OCI-LY3 (cell line): ENCODE data around the gene PPP2R2D.
"Not testable (repeated sequence)": the region's sequence is repeated elsewhere in the genome, so short reads cannot be mapped to it uniquely, and the experiment has no call there.

Source experiments
- H2AFZ ChIP-seq: fragments of 200-600, 300-600 bp; shearing (Covaris generic); 2 replicates; pipeline ENCODE4 v1.6.0; 2014; ENCODE audit warnings: antibody characterized with exemption, low read depth, low read length
- H3K27ac ChIP-seq: fragments of 200-600, 300-600 bp; sonication (generic); 2 replicates; pipeline ENCODE4 v1.5.1; 2014; ENCODE audit warnings: mild to moderate bottlenecking, low read length, moderate library complexity, mixed read lengths
- H3K27me3 ChIP-seq: fragments of 200-600, 300-600 bp; sonication (generic); 2 replicates; pipeline ENCODE4 v1.6.1; 2014; ENCODE audit warnings: low read depth, low read length, mixed read lengths
- H3K36me3 ChIP-seq: fragments of 200-600, 300-600 bp; sonication (generic); replicated peaks from 2 replicates; pipeline ENCODE3; 2014; ENCODE audit warnings: low read depth, low read length, mixed read lengths
- H3K4me1 ChIP-seq: fragments of 300-600, 200-600 bp; sonication (generic); 2 replicates; pipeline ENCODE4 v1.6.1; 2014; ENCODE audit warnings: low read length, mixed read lengths
- H3K4me2 ChIP-seq: fragments of 200-600, 300-600 bp; sonication (generic); 2 replicates; pipeline ENCODE4 v1.6.1; 2014; ENCODE audit warnings: low read length, mixed read lengths
- H3K4me3 ChIP-seq: fragments of 300-600, 200-600 bp; sonication (generic); 2 replicates; pipeline ENCODE4 v1.5.1; 2014; ENCODE audit warnings: antibody characterized with exemption, mild to moderate bottlenecking, low read length, moderate library complexity
- H3K79me2 ChIP-seq: fragments of 300-600, 200-600 bp; shearing (Covaris generic); 2 replicates; pipeline ENCODE4 v1.6.1; 2014; ENCODE audit warnings: mild to moderate bottlenecking, low read length, mixed read lengths
- H3K9ac ChIP-seq: fragments of 300-600, 200-600 bp; shearing (Covaris generic); 2 replicates; pipeline ENCODE4 v1.6.0; 2014; ENCODE audit warnings: mild to moderate bottlenecking, low read length, moderate library complexity
- H3K9me3 ChIP-seq: fragments of 200-600, 300-600 bp; shearing (Covaris generic); 2 replicates; pipeline ENCODE4 v1.6.1; 2014; ENCODE audit warnings: low read length, mixed read lengths; ENCODE audit not compliant: insufficient read depth
- H4K20me1 ChIP-seq: fragments of 200-600, 300-600 bp; sonication (generic); 2 replicates; pipeline ENCODE4 v1.6.1; 2016; ENCODE audit warnings: low read length, mixed read lengths; ENCODE audit not compliant: insufficient read depth
- EZH2phosphoT487 ChIP-seq: fragments of 200-600 bp; shearing (Covaris generic); IDR thresholded peaks from 2 replicates; pipeline ENCODE4 v1.6.1; 2018; ENCODE audit warnings: antibody characterized with exemption, mixed run types, low read depth
- TF ChIP-seq, protein P1 (sequence below): fragments of 200-600, 300-600 bp; sonication (generic); IDR thresholded peaks from 2 replicates; pipeline ENCODE4 v1.5.1; 2014; ENCODE audit warnings: antibody characterized with exemption, low read length, low read depth

Gene PPP2R2D

DNA sequence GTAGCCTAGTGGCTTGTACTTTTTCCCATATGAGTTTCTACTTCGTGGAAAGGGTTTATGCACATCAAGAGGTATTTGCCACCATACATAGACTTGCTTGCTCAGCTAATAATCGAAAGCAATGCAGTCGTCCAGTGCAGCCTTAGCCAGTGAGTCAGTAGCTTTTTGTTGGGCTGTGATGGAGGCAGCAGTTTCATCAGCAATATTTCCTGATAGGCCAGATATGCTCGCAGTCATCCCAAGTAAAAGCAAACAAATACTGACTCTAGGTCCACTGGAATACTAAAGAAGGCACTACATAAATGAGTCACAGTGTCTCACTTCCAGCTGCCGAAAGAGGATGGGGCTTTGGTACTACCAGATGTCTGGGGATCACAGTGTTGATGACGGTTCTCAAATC lies 83.0 kb downstream of the PPP2R2D start:
- H3K9ac ChIP-seq, result no peak overlapping the region
- peaks cover 22% of the 10 kb centered on the region for H3K79me2 ChIP-seq
- H3K36me3 ChIP-seq, result no peaks in the 10 kb centered on the region
- no peak overlapping the region for H3K27ac ChIP-seq
- no peaks in the 10 kb centered on the region; the same call in 1 of the 2 replicates for H4K20me1 ChIP-seq
- H3K4me3 ChIP-seq, result no peak overlapping the region
- no peaks in the 10 kb centered on the region for H3K4me1 ChIP-seq
- no peak for TF ChIP-seq EZH2phosphoT487
- TF ChIP-seq, protein P1, sequence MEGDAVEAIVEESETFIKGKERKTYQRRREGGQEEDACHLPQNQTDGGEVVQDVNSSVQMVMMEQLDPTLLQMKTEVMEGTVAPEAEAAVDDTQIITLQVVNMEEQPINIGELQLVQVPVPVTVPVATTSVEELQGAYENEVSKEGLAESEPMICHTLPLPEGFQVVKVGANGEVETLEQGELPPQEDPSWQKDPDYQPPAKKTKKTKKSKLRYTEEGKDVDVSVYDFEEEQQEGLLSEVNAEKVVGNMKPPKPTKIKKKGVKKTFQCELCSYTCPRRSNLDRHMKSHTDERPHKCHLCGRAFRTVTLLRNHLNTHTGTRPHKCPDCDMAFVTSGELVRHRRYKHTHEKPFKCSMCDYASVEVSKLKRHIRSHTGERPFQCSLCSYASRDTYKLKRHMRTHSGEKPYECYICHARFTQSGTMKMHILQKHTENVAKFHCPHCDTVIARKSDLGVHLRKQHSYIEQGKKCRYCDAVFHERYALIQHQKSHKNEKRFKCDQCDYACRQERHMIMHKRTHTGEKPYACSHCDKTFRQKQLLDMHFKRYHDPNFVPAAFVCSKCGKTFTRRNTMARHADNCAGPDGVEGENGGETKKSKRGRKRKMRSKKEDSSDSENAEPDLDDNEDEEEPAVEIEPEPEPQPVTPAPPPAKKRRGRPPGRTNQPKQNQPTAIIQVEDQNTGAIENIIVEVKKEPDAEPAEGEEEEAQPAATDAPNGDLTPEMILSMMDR, result no peak
- no peak overlapping the region for H3K4me2 ChIP-seq
- H3K27me3 ChIP-seq, result no peaks in the 10 kb centered on the region
- H2AFZ ChIP-seq, result no peak overlapping the region
- no peaks in the 10 kb centered on the region for H3K9me3 ChIP-seq

DNA sequence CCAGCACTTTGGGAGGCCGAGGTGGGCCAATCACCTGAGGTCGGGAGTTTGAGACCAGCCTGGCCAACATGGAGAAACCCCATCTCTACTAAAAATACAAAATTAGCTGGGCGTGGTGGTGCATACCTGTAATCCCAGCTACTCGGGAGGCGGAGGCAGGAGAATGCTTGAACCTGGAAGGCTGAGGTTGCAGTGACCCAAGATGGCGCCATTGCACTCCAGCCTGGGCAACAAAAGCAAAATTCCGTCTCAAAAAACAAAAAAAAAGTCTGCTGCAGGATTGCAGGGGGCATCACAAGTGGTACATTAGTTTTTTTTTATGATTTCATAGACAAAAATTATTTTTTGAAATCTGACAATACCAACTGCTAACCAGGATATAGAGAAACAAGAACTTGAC lies 86.0 kb downstream of the PPP2R2D start:
- not testable (repeated sequence) for H3K4me3 ChIP-seq, H3K79me2 ChIP-seq, H3K9ac ChIP-seq, H3K36me3 ChIP-seq, H4K20me1 ChIP-seq, H2AFZ ChIP-seq, H3K9me3 ChIP-seq, H3K4me1 ChIP-seq, H3K27me3 ChIP-seq, H3K4me2 ChIP-seq, H3K27ac ChIP-seq

DNA sequence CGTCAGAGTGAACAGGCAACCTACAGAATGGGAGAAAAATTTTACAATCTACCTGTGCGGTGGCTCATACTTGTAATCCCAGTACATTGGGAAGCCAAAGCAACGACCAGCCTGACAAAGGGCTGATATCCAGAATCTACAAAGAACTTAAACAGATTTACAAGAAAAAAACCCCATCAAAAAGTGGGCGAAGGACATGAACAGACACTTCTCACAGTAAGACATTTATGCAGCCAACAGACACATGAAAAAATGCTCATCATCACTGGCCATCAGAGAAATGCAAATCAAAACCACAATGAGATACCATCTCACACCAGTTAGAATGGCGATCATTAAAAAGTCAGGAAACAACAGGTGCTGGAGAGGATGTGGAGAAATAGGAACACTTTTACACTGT lies 86.5 kb downstream of the PPP2R2D start:
- not testable (repeated sequence) for H4K20me1 ChIP-seq, H2AFZ ChIP-seq

DNA sequence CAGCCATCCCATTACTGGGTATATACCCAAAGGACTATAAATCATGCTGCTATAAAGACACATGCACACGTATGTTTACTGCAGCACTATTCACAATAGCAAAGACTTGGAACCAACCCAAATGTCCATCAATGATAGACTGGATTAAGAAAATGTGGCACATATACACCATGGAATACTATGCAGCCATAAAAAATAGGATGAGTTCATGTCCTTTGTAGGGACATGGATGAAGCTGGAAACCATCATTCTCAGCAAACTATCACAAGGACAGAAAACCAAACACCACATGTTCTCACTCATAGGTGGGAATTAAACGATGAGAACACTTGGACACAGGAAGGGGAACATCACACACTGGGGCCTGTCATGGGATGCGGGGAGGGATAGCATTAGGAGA lies 87.0 kb downstream of the PPP2R2D start:
- H3K27ac ChIP-seq, H3K4me1 ChIP-seq, H3K36me3 ChIP-seq, H3K9me3 ChIP-seq, H3K4me3 ChIP-seq, H3K79me2 ChIP-seq, H4K20me1 ChIP-seq, H2AFZ ChIP-seq, H3K9ac ChIP-seq, H3K27me3 ChIP-seq, H3K4me2 ChIP-seq: not testable (repeated sequence)

More for the DNA sequence above, 86.5 kb downstream of the PPP2R2D start:
- H3K4me2 ChIP-seq, H3K27ac ChIP-seq, H3K4me3 ChIP-seq, H3K9me3 ChIP-seq, H3K36me3 ChIP-seq, H3K79me2 ChIP-seq, H3K9ac ChIP-seq, H3K4me1 ChIP-seq, H3K27me3 ChIP-seq: not testable (repeated sequence)

- Histone ChIP-seq H3K79me2 (no peaks in the 10 kb centered on the region), H3K4me3 (no peak overlapping the region), H2AFZ (no peak overlapping the region), H3K4me1 (no peaks in the 10 kb centered on the region), H4K20me1 (no peaks in the 10 kb centered on the region), H3K36me3 (no peaks in the 10 kb centered on the region), H3K27ac (no peak overlapping the region), H3K9me3 (no peaks in the 10 kb centered on the region), H3K27me3 (no peaks in the 10 kb centered on the region), H3K4me2 (no peak overlapping the region), H3K9ac (no peak overlapping the region)
- no peak for TF ChIP-seq EZH2phosphoT487
- TF ChIP-seq, protein P1, result no peak
These were observed 90.9 kb downstream of the PPP2R2D start for GRCh38 chr10:131991726-131992125.

GRCh38 chr10:131993275-131993674 lies 92.5 kb downstream of the PPP2R2D start:
- Histone ChIP-seq H3K4me2 (no peak overlapping the region), H3K36me3 (no peaks in the 10 kb centered on the region), H3K27ac (no peak overlapping the region), H2AFZ (no peak overlapping the region), H3K4me1 (no peaks in the 10 kb centered on the region), H3K79me2 (no peaks in the 10 kb centered on the region), H4K20me1 (no peaks in the 10 kb centered on the region), H3K9me3 (no peaks in the 10 kb centered on the region), H3K4me3 (no peak overlapping the region), H3K27me3 (no peaks in the 10 kb centered on the region), H3K9ac (no peak overlapping the region)
- TF ChIP-seq EZH2phosphoT487, result no peak
- TF ChIP-seq, protein P1, result no peak
